ENCODE results near the gene LRMDA. TPM values are rescaled to one million over a fixed set of nuclear protein-coding genes. Genes with fewer than 3 reads are reported as not detected.
"Not testable (repeated sequence)": the region's sequence is repeated elsewhere in the genome, so short reads cannot be mapped to it uniquely, and the experiment has no call there.

The LRMDA gene
- total RNA-seq, 1 experiment from 2014 or later, result not detected

DNA sequence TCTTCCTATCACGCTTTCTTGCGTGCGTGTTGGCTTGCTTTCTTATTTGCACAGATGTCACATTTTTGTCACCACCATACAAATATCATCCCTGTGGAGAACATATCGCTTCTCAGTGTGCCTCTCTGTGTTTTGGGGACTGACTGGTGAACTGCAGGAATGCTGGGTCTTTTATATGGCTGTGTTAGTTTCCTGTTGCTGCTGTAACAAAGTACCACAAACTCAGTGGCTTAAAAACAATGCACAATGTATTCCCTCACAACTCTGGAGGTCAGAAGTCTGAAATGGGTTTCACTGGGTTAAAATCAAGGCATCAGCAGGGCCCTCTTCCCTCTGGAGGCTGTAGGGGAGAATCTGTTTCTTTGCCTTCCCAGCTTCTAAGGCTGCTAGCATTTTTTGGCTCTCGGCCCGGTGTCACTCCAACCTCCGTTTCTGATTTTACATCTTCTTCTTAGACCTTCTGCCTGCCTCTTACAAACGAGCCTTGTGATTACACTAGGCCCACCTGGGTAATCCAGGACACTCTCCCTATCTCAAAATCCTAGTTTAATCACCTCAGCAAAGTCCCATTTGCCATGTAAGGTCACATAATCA, 82.0 kb downstream of the LRMDA start:
- in situ Hi-C loops (cut with HindIII; ENCODE audit: low sequenced_read_pairs), result no loop called here
- DNase-seq (ENCODE audit: low spot score), result no peak

DNA sequence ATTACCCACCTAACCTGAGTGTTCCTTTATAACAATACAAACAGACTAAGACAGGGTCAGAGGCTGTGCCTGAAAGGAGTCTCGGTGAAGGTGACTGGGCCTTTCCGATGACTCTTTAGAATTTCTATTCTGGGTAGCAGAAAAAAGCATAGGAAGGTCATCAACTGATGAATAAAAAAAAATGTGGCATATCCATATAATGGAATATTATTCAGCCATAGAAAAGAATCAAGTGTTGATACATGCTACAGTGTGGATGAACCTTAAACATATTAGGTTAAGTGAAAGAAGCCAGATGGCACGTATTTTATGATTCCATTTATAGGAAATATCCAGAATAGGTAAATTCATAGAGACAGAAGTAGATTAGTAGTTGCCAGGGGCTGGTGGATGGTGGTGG, 83.4 kb downstream of the LRMDA start:
- no peak for DNase-seq (ENCODE audit: low spot score)
- in situ Hi-C loops (cut with HindIII; ENCODE audit: low sequenced_read_pairs), result no loop called here

DNA sequence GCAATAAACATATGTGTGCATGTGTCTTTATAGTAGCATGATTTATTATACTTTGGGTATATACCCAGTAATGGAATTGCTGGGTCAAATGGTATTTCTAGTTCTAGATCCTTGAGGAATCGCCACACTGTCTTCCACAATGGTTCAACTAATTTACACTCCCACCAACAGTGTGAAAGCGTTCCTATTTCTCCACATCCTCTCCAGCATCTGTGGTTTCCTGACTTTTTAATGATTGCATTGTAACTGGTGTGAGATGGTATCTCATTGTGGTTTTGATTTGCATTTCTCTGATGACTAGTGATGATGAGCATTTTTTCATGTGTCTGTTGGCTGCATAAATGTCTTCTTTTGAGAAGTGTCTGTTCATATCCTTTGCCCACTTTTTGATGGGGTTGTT, 84.7 kb downstream of the LRMDA start:
- in situ Hi-C loops (cut with HindIII; ENCODE audit: low sequenced_read_pairs); DNase-seq (ENCODE audit: low spot score): not testable (repeated sequence)

DNA sequence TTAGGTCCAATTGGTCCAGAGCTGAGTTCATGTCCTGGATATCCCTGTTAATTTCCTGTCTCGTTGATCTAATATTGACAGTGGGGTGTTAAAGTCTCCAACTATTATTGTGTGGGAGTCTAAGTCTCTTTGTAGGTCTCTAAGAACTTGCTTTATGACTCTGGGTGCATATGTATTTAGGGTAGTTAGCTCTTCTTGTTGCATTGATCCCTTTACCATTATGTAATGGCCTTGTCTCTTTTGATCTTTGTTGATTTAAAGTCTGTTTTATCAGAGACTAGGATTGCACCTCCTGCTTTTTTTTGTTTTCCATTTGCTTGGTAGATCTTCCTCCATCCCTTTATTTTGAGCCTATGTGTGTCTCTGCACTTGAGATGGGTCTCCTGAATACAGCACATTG, 87.8 kb downstream of the LRMDA start:
- in situ Hi-C loops (cut with HindIII; ENCODE audit: low sequenced_read_pairs), result not testable (repeated sequence)

DNA sequence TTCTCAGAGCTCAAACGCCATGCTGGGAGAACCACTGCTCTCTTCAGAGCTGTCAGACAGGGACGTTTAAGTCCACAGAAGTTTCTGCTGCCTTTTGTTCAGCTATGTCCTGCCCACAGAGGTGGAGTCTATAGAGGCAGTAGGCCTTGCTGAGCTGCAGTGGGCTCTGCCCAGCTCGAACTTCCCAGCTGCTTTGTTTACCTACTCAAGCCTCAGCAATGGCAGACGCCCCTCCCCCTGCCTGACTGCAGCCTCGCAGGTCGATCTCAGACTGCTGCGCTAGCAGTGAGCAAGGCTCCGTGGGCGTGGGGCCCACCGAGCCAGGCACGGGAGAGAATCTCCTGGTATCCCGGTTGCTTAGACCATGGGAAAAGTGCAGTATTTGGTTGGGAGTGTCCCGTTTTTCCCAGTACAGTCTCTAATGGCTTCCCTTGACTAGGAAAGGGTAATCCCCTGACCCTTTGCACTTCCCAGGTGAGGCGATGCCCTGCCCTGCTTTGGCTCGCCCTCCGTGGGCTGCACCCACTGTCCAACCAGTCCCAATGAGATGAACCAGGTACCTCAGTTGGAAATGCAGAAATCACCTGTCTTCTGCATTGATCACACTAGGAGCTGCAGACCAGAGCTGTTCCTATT, 89.9 kb downstream of the LRMDA start:
- in situ Hi-C loops (cut with HindIII; ENCODE audit: low sequenced_read_pairs); DNase-seq (ENCODE audit: low spot score): not testable (repeated sequence)

More for the DNA sequence above, 87.8 kb downstream of the LRMDA start:
- DNase-seq (ENCODE audit: low spot score), result not testable (repeated sequence)

DNA sequence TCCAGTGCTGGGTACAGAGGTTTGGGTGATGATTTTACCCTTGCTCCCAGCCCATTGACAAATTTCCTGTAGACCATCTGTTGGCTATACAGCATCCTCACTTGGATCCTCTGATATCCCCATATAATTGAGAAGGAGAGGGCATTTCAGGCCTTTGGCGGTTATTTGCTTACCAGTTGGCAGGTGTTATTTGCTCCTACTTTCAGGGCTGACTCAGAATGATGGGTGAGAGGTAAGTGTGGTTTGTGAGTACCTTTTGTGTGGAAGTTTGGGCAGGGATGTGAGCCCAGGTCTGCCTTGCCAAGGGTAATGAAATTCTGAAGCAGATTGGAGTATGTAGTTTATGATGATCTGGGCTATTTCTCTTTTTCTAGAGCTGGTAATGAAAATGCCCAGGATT, 93.6 kb downstream of the LRMDA start:
- no peak for DNase-seq (ENCODE audit: low spot score)
- in situ Hi-C loops (cut with HindIII; ENCODE audit: low sequenced_read_pairs), result no loop called here

DNA sequence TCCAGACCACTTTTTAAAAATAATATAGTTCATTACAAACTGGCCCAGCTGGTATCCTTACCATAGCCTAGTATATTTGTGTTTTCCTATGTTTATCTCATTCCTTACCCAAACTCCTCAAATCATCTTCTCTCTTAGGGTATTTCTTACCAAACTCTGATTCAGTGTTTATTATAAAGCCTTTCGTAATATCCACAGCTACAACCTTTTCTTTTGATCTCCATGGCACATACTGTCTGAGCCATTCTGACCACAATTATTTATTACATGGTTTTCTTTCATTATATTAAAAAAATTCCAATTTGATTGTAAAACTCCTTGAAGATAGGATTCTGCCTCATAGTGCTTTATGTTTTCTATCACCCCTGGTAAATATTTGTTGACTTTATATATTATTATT, 94.2 kb downstream of the LRMDA start:
- in situ Hi-C loops (cut with HindIII; ENCODE audit: low sequenced_read_pairs), result no loop called here
- DNase-seq (ENCODE audit: low spot score), result no peak

DNA sequence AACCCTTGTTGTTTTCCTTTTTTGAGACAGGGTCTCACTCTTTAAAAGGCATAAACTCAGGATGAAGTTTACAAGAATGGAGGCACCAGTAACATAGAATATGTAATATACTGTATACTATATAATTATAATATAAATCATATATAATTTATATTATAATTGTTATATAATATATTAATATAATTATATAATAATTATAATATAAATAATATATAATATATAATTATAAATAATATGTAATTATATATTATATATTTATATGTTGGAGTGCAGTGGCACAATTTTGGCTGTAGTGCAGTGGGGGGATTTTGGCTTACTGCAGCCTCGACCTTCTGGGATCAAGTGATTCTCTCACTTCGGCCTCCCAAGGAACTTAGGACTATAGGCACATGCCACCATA, 96.1 kb downstream of the LRMDA start:
- in situ Hi-C loops (cut with HindIII; ENCODE audit: low sequenced_read_pairs), result no loop called here
- no peak for DNase-seq (ENCODE audit: low spot score)

DNA sequence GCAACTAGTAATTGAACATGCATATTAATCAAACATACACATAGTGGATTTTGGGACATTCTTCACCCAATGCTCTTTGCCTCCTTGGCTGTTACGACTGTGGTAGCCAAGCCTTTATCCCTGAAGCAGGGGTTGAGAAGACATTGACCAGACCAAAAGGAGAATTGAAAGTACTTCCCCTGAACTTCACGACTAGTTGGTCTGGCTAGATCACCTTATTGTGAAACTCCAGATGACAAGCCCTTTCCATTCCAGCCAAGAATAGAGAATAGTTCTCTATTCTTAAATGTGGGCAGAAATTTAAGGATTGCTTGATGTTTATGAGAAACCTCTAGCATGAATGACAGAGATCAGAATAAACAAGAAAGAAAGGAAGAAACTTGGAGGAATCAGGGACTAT, 97.0 kb downstream of the LRMDA start:
- DNase-seq (ENCODE audit: low spot score), result no peak
- in situ Hi-C loops (cut with HindIII; ENCODE audit: low sequenced_read_pairs), result no loop called here

DNA sequence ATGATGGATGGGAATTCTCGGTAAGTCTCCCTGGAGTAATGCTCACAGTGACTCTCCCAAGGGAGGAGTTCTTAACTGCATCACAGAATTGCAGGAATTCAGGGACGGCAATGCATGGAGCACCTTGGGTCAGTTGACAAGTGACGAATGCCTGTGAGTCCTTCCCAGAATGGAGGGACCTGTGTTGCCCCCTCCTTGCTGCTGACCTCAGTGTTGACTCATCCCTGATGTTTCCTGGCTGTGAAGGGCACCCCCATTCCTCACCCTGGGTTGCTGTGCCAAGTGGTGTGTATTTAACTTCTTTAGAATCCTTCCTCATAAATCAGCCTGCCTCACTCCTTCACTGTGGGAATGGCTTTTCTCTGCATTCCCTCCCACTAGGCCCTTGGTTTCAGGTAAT, 98.9 kb downstream of the LRMDA start:
- in situ Hi-C loops (cut with HindIII; ENCODE audit: low sequenced_read_pairs), result no loop called here
- DNase-seq (ENCODE audit: low spot score), result no peak

DNA sequence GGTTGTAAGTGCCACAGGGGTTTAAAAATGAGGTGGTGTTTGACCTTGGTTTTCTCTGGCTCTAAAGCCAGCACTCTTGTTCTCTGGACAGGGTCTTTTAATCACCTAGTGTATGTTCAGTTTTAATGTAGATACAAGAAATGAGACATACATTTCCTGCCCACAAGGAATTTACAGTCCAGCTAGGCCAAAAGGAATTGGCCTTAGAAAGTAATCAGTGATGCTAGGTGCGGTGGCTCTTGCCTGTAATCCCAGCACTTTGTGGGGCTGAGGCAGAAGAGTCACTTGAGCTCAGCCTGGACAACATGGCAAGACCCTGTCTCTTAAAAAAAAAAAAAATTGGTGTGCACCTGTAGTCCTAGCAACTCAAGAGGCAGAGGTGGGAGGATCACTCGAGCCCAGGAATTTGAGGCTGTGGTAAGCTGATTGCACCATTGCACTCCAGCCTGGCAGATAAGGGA, 100.2 kb downstream of the LRMDA start:
- no peak for DNase-seq (ENCODE audit: low spot score)
- in situ Hi-C loops (cut with HindIII; ENCODE audit: low sequenced_read_pairs), result no loop called here

DNA sequence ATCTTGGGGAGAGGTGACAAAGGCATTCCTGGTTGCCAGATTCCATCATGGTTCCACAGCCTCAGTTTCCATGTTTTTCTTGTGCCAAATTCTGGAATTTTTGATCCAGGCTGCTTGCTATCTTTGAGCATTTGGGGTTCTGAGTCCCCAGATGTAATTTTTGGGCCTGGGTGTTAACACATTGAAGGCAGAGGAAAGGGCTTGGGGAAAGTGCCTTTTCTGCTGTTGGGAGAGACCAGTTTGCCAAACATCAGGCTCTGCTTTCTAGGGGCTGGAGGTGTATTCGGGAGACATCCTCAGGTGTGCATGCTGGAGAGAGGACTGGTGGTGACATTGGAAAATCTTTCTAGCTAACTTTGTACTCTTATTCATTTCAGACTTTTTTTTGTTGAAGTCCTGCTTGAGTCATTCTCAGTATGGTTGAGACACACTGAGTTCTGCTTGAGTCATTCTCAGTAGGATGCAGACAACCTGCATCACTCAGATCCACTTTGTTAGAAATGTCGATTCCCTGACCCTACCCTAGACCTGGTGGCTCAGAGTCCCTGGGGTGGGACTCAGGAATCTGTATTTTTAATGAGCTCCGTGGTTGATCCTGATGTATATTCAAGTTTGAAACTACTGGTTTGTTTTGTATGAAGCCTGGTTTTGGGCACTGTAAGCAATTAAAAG, 101.0 kb downstream of the LRMDA start:
- DNase-seq (ENCODE audit: low spot score), result no peak
- in situ Hi-C loops (cut with HindIII; ENCODE audit: low sequenced_read_pairs), result no loop called here

DNA sequence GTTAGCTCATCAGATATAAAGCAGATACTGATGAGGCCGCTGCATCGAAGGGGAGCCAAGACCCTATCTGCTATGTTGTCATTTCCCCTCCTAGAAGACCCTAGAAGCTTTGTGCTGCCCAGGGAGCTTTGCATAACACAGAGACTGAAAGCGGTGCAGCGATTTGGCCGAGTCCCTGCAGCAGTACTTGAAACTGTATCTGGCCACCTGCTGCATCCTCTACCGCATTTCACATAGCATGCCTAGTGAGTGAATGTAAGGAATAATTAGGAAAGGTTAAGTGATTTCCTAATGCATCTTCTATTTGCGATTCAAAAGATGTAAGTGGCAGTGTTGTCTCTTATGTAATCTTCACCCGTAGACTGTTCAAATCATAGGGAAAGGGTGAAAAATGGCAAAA, 106.7 kb downstream of the LRMDA start:
- no peak for DNase-seq (ENCODE audit: low spot score)
- in situ Hi-C loops (cut with HindIII; ENCODE audit: low sequenced_read_pairs), result no loop called here

DNA sequence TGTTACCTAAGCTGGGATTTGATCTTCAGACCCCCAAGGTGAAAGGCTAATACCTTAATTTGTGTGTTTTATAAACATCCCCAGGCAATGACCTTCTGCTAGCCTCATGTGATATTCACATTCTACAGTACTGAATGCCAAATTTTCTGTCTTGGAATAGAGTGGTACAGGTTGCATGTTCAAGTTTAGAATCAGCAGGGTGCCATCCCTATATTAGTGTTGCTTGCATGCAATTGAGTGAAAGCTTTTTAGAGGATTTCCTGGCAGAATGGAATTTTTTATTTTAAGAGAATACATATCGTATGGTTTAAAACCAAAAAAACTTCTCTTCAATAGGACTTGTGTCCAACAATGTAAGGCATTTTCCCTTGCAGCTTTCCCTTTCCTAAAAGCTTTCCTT, 107.3 kb downstream of the LRMDA start:
- no peak for DNase-seq (ENCODE audit: low spot score)
- in situ Hi-C loops (cut with HindIII; ENCODE audit: low sequenced_read_pairs), result no loop called here

DNA sequence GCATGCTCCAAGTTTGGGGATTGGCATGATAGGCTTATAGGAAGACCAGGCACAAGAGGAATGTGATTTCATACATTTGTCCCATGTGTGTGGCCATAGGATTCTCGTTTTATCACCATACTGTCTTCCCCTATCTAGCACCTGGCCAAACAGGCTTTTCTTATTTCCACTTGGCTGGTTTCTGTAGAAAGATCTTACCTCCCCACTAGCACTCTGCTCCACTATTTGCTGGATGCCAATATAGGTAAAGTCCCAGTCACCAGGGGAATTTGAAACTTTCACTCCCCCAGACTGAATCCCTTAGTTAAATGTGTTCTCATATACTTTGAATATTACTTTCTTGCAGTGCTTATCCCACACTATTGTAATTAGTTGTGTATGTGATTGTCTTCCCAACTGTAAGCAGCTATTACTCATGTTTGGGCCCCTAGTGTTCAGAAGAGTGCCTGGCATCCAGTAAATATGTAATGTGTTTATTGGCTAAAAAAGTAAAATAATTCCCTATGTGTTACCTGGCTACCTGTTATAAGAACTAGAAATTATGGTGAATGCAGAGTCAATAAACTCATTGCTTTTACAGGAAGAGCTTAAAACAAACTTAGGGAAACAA, 109.0 kb downstream of the LRMDA start:
- DNase-seq (ENCODE audit: low spot score), result no peak
- in situ Hi-C loops (cut with HindIII; ENCODE audit: low sequenced_read_pairs), result no loop called here

DNA sequence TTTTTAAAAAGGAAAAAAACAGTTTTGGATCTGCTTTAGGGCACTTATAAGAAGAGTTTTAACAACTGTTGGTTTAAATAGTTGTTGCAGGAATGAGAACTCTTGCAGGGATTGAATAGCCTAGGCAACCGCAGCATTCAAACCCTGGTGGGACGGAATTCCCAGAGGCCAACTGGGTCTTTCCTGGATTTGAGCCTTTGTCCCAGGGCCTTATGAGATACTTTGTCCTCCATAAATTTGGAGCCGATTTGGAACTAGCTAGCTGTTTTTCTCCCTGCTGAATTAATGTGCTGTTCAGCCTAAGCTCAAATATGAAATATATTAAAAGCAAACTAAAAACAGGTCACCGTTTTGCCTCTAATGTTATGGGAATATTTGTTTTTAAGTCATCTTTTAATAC, 109.6 kb downstream of the LRMDA start:
- DNase-seq (ENCODE audit: low spot score), result no peak
- in situ Hi-C loops (cut with HindIII; ENCODE audit: low sequenced_read_pairs), result no loop called here

DNA sequence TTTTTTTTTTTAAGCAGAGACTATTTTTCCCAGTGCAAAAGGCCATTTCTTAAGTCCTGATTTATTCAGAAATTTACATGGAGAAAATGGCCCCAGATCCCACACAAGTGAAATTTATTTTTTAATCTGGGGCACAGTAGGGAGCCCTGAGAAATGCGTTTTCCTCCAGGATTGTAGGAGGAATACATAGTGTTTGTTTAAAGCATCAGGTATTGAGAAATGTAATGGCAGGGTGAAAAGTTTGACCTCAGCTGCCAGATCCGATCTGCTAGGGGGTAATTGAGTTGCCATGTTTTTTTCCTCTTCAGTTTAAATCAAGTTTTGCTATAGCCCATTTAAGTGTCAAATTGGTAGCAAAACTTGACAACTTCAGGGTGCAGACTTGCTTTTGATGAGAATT, 110.0 kb downstream of the LRMDA start:
- in situ Hi-C loops (cut with HindIII; ENCODE audit: low sequenced_read_pairs), result no loop called here
- DNase-seq (ENCODE audit: low spot score), result no peak

DNA sequence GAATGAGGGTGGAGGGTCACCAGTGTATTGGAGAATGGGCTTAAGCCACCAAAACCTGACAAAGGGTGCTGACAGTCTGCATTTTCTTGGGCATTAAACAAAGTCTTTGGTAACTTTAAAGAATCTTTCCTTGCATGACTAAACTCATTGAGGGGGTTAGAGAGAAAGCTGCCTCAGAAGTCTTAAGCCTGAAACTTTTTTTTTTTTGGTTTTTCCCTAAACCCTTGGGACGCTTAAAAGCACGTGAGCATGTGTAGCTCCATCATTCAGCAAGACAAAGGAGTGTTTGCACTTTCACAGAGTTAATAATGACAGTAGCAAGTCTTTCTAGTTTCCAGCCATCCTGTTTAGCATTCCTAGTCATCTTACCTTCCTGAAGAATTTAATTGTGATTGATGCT, 110.7 kb downstream of the LRMDA start:
- DNase-seq (ENCODE audit: low spot score), result no peak
- in situ Hi-C loops (cut with HindIII; ENCODE audit: low sequenced_read_pairs), result no loop called here

DNA sequence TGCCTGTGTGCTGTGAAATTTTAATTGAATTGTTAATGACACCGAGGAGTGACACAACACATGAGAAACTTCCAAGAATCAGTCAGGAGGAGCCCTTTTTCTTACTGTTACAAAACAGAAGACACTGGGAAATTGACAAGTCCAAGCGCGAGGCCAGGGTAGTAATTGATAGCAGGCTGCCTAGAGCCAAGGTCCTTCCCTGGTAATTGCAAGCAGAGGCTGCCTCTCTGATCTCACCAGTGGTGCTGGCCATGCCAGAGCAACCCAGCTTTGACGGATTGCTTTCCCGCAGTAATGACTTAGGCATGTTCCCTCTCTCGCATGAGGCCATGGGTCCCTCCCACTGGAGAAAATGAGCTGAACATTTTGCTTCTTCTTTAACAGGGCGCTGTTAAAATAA, 111.5 kb downstream of the LRMDA start:
- in situ Hi-C loops (cut with HindIII; ENCODE audit: low sequenced_read_pairs), result no loop called here
- DNase-seq (ENCODE audit: low spot score), result no peak

DNA sequence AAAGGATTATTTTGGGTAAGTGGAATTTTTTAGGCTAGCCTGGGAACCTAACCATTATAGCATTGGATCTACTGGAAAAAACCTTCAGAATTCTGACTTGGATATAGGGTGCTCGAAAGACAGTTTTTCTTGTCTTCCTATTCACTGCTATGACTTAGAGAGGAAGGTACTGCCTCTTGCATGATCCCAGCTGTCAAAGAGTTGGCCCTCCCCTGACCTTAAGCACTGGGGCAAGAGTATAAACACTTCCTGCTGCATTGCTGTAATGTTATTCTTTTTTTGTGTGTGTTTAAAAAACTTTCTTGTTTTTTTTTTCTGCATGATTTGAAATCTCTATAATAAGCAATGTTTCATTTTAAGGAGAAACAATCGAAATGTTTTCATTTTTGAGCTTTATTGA, 113.0 kb downstream of the LRMDA start:
- DNase-seq (ENCODE audit: low spot score), result no peak
- in situ Hi-C loops (cut with HindIII; ENCODE audit: low sequenced_read_pairs), result no loop called here
